Right lobe of liver (tissue), 4 donors: ENCODE measurements around the gene RGL1.

ENCODE experiments used
- POLR2A ChIP-seq: fragments of 450-650 bp; IDR thresholded peaks from one replicate; pipeline ENCODE4 v1.6.1; 2017; ENCODE audit warnings: antibody characterized with exemption, mild to moderate bottlenecking
- TF ChIP-seq, protein P1 (sequence below), 4 donors: fragments of 200-600 bp in 3 of 4; fragments of 450-650 bp in 1 of 4; IDR thresholded peaks; one replicate each; pipeline versions ENCODE4 v1.5.1 to v1.8.0; 2016 to 2022; ENCODE audit warnings: antibody characterized with exemption in 4 of 4, mild to moderate bottlenecking in 2 of 4
- donor health status: DM: no; HTN: no; CAD: no.
- donor health status: DM: no; HTN: no; CAD: no.
- donor health status: DM: no; HTN: yes; CAD: no.

DNA sequence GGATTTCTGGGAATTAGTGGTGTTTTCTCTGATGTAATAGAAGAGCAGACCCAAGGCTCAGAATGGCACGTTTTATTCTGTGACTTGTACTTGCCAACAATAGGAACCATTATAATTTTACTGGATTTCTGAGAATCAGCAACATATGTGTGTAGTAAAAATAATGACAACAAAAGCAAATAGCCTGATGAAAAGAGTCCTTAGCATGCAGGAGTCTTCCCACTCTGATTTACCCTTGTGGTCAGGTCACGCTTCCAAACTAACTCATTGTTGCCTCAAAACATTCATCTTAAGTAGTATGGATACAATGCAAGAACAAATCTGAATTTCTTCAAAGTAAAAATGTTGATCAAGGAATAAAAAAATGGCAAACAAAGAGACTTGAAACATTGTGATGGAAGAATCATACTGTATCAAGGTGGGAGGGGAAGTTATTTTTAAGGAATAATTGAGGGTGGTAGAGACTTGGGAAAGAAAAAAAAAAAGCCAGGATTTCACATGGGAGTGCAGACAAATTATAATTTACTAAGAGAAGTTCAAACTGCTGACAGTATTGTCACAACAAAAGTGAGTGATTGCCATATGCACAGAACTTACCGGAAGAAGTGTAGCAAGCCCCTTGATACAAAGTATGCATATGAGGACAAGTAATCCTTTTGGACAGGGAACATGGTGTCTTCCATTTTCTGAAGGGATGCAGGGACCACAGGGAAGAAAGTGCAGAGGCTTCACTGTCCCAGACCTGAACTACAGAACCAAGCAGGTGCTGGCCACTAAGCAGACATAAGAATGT lies 31.2 kb upstream of the RGL1 start:
- TF ChIP-seq, protein P1, sequence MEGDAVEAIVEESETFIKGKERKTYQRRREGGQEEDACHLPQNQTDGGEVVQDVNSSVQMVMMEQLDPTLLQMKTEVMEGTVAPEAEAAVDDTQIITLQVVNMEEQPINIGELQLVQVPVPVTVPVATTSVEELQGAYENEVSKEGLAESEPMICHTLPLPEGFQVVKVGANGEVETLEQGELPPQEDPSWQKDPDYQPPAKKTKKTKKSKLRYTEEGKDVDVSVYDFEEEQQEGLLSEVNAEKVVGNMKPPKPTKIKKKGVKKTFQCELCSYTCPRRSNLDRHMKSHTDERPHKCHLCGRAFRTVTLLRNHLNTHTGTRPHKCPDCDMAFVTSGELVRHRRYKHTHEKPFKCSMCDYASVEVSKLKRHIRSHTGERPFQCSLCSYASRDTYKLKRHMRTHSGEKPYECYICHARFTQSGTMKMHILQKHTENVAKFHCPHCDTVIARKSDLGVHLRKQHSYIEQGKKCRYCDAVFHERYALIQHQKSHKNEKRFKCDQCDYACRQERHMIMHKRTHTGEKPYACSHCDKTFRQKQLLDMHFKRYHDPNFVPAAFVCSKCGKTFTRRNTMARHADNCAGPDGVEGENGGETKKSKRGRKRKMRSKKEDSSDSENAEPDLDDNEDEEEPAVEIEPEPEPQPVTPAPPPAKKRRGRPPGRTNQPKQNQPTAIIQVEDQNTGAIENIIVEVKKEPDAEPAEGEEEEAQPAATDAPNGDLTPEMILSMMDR (IDR thresholded peaks at IDR 0.05) = no peak
- TF ChIP-seq POLR2A = no peak
